GM12878 (cell line): ENCODE results near the gene MSANTD2. TPM values are rescaled to one million over a fixed set of nuclear protein-coding genes. Genes with fewer than 3 reads are reported as not detected.

Source experiments
- ATAC-seq: fragments of 200-7000 bp; cut with Tn5 transposase; 3 replicates; pipeline ENCODE4 v1.9.1; 2020; ENCODE audit warnings: mild to moderate bottlenecking, moderate library complexity
- BruUV-seq: library from RNA; stranded (reverse); fragments of 400-500 nt; replicated peaks from 2 replicates; lab custom pipeline; 2021; lab: Mats Ljungman, UMichigan
- CTCF ChIA-PET: fragments of 300-600 bp; sonication (Branson Sonifier 250); formaldehyde crosslinking; extraction: SDS; loops from one replicate; lab custom pipeline; 2021; ENCODE audit warnings: inconsistent platforms; lab: Yijun Ruan, JAX
- POLR2A ChIA-PET: fragments of 350-600 bp; formaldehyde crosslinking; extraction: SDS; loops from one replicate; lab custom pipeline; 2021; ENCODE audit warnings: inconsistent platforms; lab: Charles Lee
- RAD21 ChIA-PET: fragments of 300-600 bp; sonication (Branson Sonifier 250); formaldehyde crosslinking; loops from one replicate; lab custom pipeline; 2023; ENCODE audit warnings: antibody characterized with exemption; ENCODE audit not compliant: unreplicated experiment; lab: Charles Lee
- SMC1A ChIA-PET: fragments of 300-600 bp; sonication (Branson Sonifier 250); formaldehyde crosslinking; loops from one replicate; lab custom pipeline; 2023; ENCODE audit not compliant: unreplicated experiment, uncharacterized antibody; lab: Charles Lee
- DNase-seq: peaks from one replicate; pipeline ENCODE4 v3.0.0-alpha.2; 2011; ENCODE audit warnings: low read depth, low spot score
- FAIRE-seq: peaks from 3 replicates; lab custom pipeline; 2011; peaks lifted over from hg19 to GRCh38; lab: Jason Lieb, UNC
- H2AFZ ChIP-seq: 2 replicates; pipeline ENCODE4 v1.6.0; 2011; ENCODE audit warnings: low read depth, low read length, control low read depth; ENCODE audit not compliant: control insufficient read depth
- H3K27ac ChIP-seq: 2 replicates; pipeline ENCODE4 v1.5.1; 2011; ENCODE audit warnings: control low read depth; ENCODE audit not compliant: control insufficient read depth, insufficient read depth
- H3K27me3 ChIP-seq, 2 experiments: replicated peaks in 1 of 2; 2 replicates each; pipeline versions ENCODE4 v1.6.0 to v1.6.1; 2011; ENCODE audit warnings: low read length in 1 of 2; ENCODE audit not compliant: control insufficient read depth in 2 of 2, insufficient read depth in 2 of 2
- H3K36me3 ChIP-seq, 2 experiments: 2 replicates each; pipeline ENCODE4 v1.5.1; 2011; ENCODE audit warnings: low read length in 1 of 2; ENCODE audit not compliant: control insufficient read depth in 2 of 2, insufficient read depth in 2 of 2
- H3K4me1 ChIP-seq: 2 replicates; pipeline ENCODE4 v1.6.1; 2011; ENCODE audit warnings: mild to moderate bottlenecking, low read length, moderate library complexity, mixed read lengths; ENCODE audit not compliant: control insufficient read depth, insufficient read depth
- H3K4me2 ChIP-seq: 2 replicates; pipeline ENCODE4 v1.6.0; 2011; ENCODE audit warnings: control low read depth; ENCODE audit not compliant: control insufficient read depth, insufficient read depth
- H3K4me3 ChIP-seq: fragments of 200-600 bp; sonication (generic); 2 replicates; pipeline ENCODE4 v1.5.1; 2016
- H3K79me2 ChIP-seq: 2 replicates; pipeline ENCODE4 v1.6.0; 2011; ENCODE audit warnings: low read length; ENCODE audit not compliant: control insufficient read depth, insufficient read depth
- H3K9ac ChIP-seq: 2 replicates; pipeline ENCODE4 v1.8.0; 2011; ENCODE audit warnings: low read length, control low read depth, mixed read lengths; ENCODE audit not compliant: control insufficient read depth, insufficient read depth
- H3K9me3 ChIP-seq: replicated peaks from 3 replicates; pipeline ENCODE4 v1.5.1; 2011; ENCODE audit warnings: mild to moderate bottlenecking, low read length; ENCODE audit not compliant: control insufficient read depth, insufficient read depth
- H4K20me1 ChIP-seq: 2 replicates; pipeline ENCODE4 v1.6.0; 2011; ENCODE audit not compliant: control insufficient read depth, insufficient read depth
- BACH1 ChIP-seq: fragments of 450-650 bp; IDR thresholded peaks from 2 replicates; pipeline ENCODE4 v1.6.1; 2017; ENCODE audit warnings: mild to moderate bottlenecking, borderline replicate concordance
- BHLHE40 ChIP-seq, 2 experiments: fragments of 450-650 bp in 1 of 2; IDR thresholded peaks; 2 replicates each; pipeline ENCODE4 v1.6.1; 2011 to 2017; ENCODE audit warnings: low read depth in 2 of 2, borderline replicate concordance in 1 of 2, improper control_type of control experiment in 1 of 2, low read length in 1 of 2, mild to moderate bottlenecking in 1 of 2
- BRCA1 ChIP-seq: IDR thresholded peaks from 2 replicates; pipeline ENCODE4 v1.6.1; 2011; ENCODE audit warnings: low read depth, low read length, improper control_type of control experiment
- CREB1 ChIP-seq: IDR thresholded peaks from 2 replicates; pipeline ENCODE4 v1.6.1; 2012; ENCODE audit warnings: low read depth, mild to moderate bottlenecking, inconsistent platforms
- IKZF1 ChIP-seq: fragments of 450-650 bp; conservative IDR thresholded peaks from 2 replicates; pipeline ENCODE4 v1.6.1; 2017; ENCODE audit warnings: antibody characterized with exemption, mild to moderate bottlenecking
- IRF4 ChIP-seq: IDR thresholded peaks from 2 replicates; pipeline ENCODE4 v1.6.1; 2011; ENCODE audit warnings: low read depth, low read length
- NFIC ChIP-seq: IDR thresholded peaks from 2 replicates; pipeline ENCODE4 v1.6.1; 2012; ENCODE audit warnings: low read depth, mild to moderate bottlenecking, inconsistent platforms, low read length, moderate library complexity
- SIN3A ChIP-seq: IDR thresholded peaks from 2 replicates; pipeline ENCODE4 v1.6.1; 2012; ENCODE audit warnings: low read depth, low read length, improper control_type of control experiment
- SIX5 ChIP-seq: IDR thresholded peaks from 2 replicates; pipeline ENCODE4 v1.6.1; 2011; ENCODE audit warnings: mild to moderate bottlenecking, low read depth, low read length, moderate library complexity; ENCODE audit not compliant: severe bottlenecking
- SMAD5 ChIP-seq: IDR thresholded peaks from 2 replicates; pipeline ENCODE4 v1.6.1; 2016; ENCODE audit warnings: antibody characterized with exemption, low read depth
- SMC3 ChIP-seq: IDR thresholded peaks from 2 replicates; pipeline ENCODE4 v1.6.1; 2011; ENCODE audit warnings: low read length, improper control_type of control experiment, borderline replicate concordance
- SRF ChIP-seq, 2 experiments: IDR thresholded peaks; 2 replicates each; pipeline ENCODE4 v1.6.1; 2011; ENCODE audit warnings: low read depth in 2 of 2, low read length in 2 of 2, mild to moderate bottlenecking in 1 of 2, moderate library complexity in 1 of 2
- STAT3 ChIP-seq: IDR thresholded peaks from 2 replicates; pipeline ENCODE4 v1.6.1; 2011; ENCODE audit warnings: low read depth, low read length, improper control_type of control experiment
- YBX1 ChIP-seq: fragments of 450-650 bp; IDR thresholded peaks from 2 replicates; pipeline ENCODE4 v1.6.1; 2016; ENCODE audit warnings: antibody characterized with exemption
- ZNF384 ChIP-seq: IDR thresholded peaks from 2 replicates; pipeline ENCODE4 v1.6.1; 2012; ENCODE audit warnings: low read depth, mild to moderate bottlenecking, low read length, improper control_type of control experiment, borderline replicate concordance
- ZNF622 ChIP-seq: fragments of 450-650 bp; IDR thresholded peaks from 2 replicates; pipeline ENCODE4 v1.6.1; 2017; ENCODE audit warnings: mild to moderate bottlenecking, inconsistent platforms
- WGBS: methylation state at CpG from one replicate; pipeline ENCODE4 v1.1.6; 2016; ENCODE audit warnings: low lambda C conversion rate; ENCODE audit not compliant: insufficient replicate concordance, insufficient coverage; ENCODE audit errors: missing lambda C conversion rate; 5-methylcytosine and 5-hydroxymethylcytosine counted together
- in situ Hi-C: fragments of 300-500 bp; cut with MboI; formaldehyde crosslinking; loops from 9 replicates; pipeline ENCODE4 v1.14.3; 2018; ENCODE audit warnings: mixed read lengths
- intact Hi-C: fragments of 100-400 bp; cut with micrococcal nuclease; formaldehyde crosslinking; loops from one replicate; pipeline ENCODE4 v1.14.2; 2022; ENCODE audit not compliant: unreplicated experiment
- polyA plus RNA-seq, 11 experiments: library from polyadenylated mRNA; depleted of rRNA in 4 of 11; unstranded in 6 of 11; stranded (reverse) in 5 of 11; fragments of >200 nt; fragmentation: Nextera tagmentation in 4 of 11; fragmentation: Illumina TruSeq in 1 of 11; extraction: Ambion mirVana in 4 of 11; extraction: Trizol in 1 of 11; gene quantifications; 1 replicate in 1 of 11; 2 replicates in 10 of 11; pipeline versions ENCODE4 v1.2.1 to v1.2.3, GENCODE V29; 2011 to 2016; ENCODE audit warnings: inconsistent platforms in 2 of 11, missing spikeins in 2 of 11, low read depth in 1 of 11
- total RNA-seq, 4 experiments: library from RNA; depleted of rRNA in 3 of 4; stranded (reverse); fragments of >200 nt in 3 of 4; fragmentation: Illumina TruSeq in 1 of 4; extraction: Trizol in 1 of 4; gene quantifications; 2 replicates each; pipeline versions ENCODE4 v1.2.1 to v1.2.3, GENCODE V29; 2013 to 2021
- TF ChIP-seq, protein P1 (sequence below): IDR thresholded peaks from 2 replicates; pipeline ENCODE4 v1.6.1; 2011; ENCODE audit warnings: low read depth, mild to moderate bottlenecking, low read length, moderate library complexity, borderline replicate concordance; ENCODE audit errors: extremely low read depth
- TF ChIP-seq, protein P2 (sequence below): fragments of 450-650 bp; formaldehyde crosslinking; IDR thresholded peaks from 2 replicates; pipeline ENCODE4 v1.5.0; 2022; ENCODE audit warnings: mild to moderate bottlenecking, missing genetic modification characterization
- TF ChIP-seq, protein P3 (sequence below): fragments of 450-650 bp; IDR thresholded peaks from 2 replicates; pipeline ENCODE4 v1.6.1; 2016; ENCODE audit warnings: mild to moderate bottlenecking

MSANTD2 gene
- total and polyA plus RNA-seq, 10 of the 15 experiments (the other 5 are each of a cell fraction or from before 2014, with no cell fraction given) = 3.0 to 12.4 (median 8.0) TPM

DNA sequence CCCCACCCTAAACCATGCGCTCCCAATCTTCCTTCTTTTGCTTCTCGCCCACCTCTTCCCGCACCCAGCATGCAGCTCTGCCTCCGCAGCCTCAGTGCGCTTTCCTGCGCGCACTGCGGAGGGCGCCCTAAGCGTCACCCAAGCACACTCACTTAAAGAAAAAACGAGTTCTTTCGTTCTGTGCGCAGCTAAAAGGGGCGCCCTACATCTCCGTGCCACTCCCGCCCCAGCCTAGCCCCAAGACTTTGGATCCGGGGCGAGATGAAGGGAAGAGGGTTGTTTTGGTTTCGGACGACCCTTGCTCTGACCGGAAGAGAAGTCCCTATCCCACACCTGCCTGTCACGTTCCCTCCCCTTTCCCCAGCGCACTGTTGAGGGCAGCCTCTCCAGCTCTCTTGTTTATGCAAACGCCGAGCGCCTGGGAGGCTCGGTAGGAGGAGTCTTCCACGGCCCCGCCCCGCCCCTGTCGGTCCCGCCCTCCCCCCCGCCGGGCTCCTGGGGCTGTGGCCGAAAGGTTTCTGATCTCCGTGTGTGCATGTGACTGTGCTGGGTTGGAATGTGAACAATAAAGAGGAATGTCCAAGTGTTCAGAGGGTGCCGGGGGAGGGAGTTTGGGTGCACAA, 53.5 kb downstream of the MSANTD2 start:
- ATAC-seq (peak; percentile 94), DNase-seq (peak; percentile 53), FAIRE-seq (peak; percentile 71)
- Histone ChIP-seq H3K4me1 (peaks cover 4% of the 10 kb centered on the region; the same call in 1 of the 2 replicates), H3K4me2 (peak overlapping the region; percentile 99), H3K4me3 (peak overlapping the region; percentile 88), H2AFZ (peak overlapping the region; percentile 98), H3K79me2 (no peaks in the 10 kb centered on the region), H4K20me1 (no peaks in the 10 kb centered on the region), H3K27me3 (no peaks in the 10 kb centered on the region), H3K9me3 (no peaks in the 10 kb centered on the region), H3K9ac (peak overlapping the region; percentile 68), H3K36me3 (no peaks in the 10 kb centered on the region), H3K27ac (peak overlapping the region; percentile 53; the same call in 1 of the 2 replicates)
- intact Hi-C loops (loop anchor here (1.0 kb wide), 1 partner anchor 12 kb away; no protein-coding TSS in a partner anchor), in situ Hi-C loops (no loop called here)
- RAD21 ChIA-PET = interaction anchor here (0.8 to 2.5 kb wide), 13 partner anchors 9 to 90 kb away, joined by 3 to 34 read pairs (median 7); partner anchors contain the start of genes ESAM, MSANTD2, SIAE and SPA17
- SMC1A ChIA-PET = interaction anchor here (0.6 to 7.0 kb wide), 10 partner anchors 9 to 76 kb away, joined by 3 to 91 read pairs (median 4); partner anchors contain the start of genes ESAM, SIAE and SPA17
- POLR2A ChIA-PET = interaction anchor here (0.5 to 1.9 kb wide), 9 partner anchors 9 to 124 kb away, joined by 3 to 12 read pairs (median 3); partner anchors contain the start of genes ESAM, MSANTD2, SIAE and SPA17
- CTCF ChIA-PET = interaction anchor here (0.5 to 12.2 kb wide), 19 partner anchors 10 to 1643 kb away, joined by 3 to 202 read pairs (median 6); partner anchors contain the start of genes ESAM, MSANTD2, SIAE and SPA17
- BruUV-seq = no TSS peak
- 3% methylated on average over 24 of the region's 37 CpGs for WGBS
- TF ChIP-seq SMAD5 = no peak
- TF ChIP-seq, protein P1, sequence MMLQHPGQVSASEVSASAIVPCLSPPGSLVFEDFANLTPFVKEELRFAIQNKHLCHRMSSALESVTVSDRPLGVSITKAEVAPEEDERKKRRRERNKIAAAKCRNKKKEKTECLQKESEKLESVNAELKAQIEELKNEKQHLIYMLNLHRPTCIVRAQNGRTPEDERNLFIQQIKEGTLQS = no peak
- TF ChIP-seq BRCA1 = no peak
- no peak for TF ChIP-seq BACH1
- TF ChIP-seq, protein P2, sequence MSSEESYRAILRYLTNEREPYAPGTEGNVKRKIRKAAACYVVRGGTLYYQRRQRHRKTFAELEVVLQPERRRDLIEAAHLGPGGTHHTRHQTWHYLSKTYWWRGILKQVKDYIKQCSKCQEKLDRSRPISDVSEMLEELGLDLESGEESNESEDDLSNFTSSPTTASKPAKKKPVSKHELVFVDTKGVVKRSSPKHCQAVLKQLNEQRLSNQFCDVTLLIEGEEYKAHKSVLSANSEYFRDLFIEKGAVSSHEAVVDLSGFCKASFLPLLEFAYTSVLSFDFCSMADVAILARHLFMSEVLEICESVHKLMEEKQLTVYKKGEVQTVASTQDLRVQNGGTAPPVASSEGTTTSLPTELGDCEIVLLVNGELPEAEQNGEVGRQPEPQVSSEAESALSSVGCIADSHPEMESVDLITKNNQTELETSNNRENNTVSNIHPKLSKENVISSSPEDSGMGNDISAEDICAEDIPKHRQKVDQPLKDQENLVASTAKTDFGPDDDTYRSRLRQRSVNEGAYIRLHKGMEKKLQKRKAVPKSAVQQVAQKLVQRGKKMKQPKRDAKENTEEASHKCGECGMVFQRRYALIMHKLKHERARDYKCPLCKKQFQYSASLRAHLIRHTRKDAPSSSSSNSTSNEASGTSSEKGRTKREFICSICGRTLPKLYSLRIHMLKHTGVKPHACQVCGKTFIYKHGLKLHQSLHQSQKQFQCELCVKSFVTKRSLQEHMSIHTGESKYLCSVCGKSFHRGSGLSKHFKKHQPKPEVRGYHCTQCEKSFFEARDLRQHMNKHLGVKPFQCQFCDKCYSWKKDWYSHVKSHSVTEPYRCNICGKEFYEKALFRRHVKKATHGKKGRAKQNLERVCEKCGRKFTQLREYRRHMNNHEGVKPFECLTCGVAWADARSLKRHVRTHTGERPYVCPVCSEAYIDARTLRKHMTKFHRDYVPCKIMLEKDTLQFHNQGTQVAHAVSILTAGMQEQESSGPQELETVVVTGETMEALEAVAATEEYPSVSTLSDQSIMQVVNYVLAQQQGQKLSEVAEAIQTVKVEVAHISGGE (CRISPR knock-in tag) = no peak
- no peak for TF ChIP-seq CREB1
- TF ChIP-seq BHLHE40 (IDR thresholded peaks at IDR 0.05; ENCODE audit: borderline replicate concordance in 1 of 2, low read depth in 2 of 2, low read length in 1 of 2) = peak; percentile 77 to 89; a peak in 3 of 4 replicates
- TF ChIP-seq SIN3A = peak; percentile 39; the same call in 1 of the 2 replicates
- TF ChIP-seq YBX1 = no peak
- TF ChIP-seq IRF4 = no peak
- no peak for TF ChIP-seq SRF (IDR thresholded peaks at IDR 0.05; ENCODE audit: low read depth in 2 of 2, low read length in 2 of 2)
- TF ChIP-seq ZNF622 = no peak
- TF ChIP-seq, protein P3, sequence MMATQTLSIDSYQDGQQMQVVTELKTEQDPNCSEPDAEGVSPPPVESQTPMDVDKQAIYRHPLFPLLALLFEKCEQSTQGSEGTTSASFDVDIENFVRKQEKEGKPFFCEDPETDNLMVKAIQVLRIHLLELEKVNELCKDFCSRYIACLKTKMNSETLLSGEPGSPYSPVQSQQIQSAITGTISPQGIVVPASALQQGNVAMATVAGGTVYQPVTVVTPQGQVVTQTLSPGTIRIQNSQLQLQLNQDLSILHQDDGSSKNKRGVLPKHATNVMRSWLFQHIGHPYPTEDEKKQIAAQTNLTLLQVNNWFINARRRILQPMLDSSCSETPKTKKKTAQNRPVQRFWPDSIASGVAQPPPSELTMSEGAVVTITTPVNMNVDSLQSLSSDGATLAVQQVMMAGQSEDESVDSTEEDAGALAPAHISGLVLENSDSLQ = peak; percentile 58
- no peak for TF ChIP-seq SIX5
- peak; percentile 48; the same call in 1 of the 2 replicates for TF ChIP-seq SMC3
- no peak for TF ChIP-seq ZNF384
- no peak for TF ChIP-seq STAT3
- peak; percentile 73 for TF ChIP-seq IKZF1
- TF ChIP-seq NFIC = no peak
